HepG2 (cell line): Measurements from ENCODE around the gene HELLS. TPM values are rescaled to one million over a fixed set of nuclear protein-coding genes. Genes with fewer than 3 reads are reported as not detected.

Experiments
- ATAC-seq: fragments of 200-7000 bp; cut with Tn5 transposase; 3 replicates; pipeline ENCODE4 v1.9.1; 2020; ENCODE audit warnings: mild to moderate bottlenecking, moderate library complexity
- BruUV-seq: library from RNA; stranded (reverse); fragments of 400-500 nt; replicated peaks from 2 replicates; lab custom pipeline; 2021; lab: Mats Ljungman, UMichigan
- CTCF ChIA-PET: fragments of 300-600 bp; formaldehyde crosslinking; extraction: SDS; loops from one replicate; lab custom pipeline; 2021; ENCODE audit warnings: low total read pairs, inconsistent platforms, low intra/inter-chr PET ratio; lab: Yijun Ruan, JAX
- POLR2A ChIA-PET: fragments of 350-600 bp; sonication (Branson Sonifier 250); formaldehyde crosslinking; loops from one replicate; lab custom pipeline; 2020; ENCODE audit warnings: antibody characterized with exemption, inconsistent platforms; lab: Yijun Ruan, JAX
- DNase-seq: peaks from one replicate; pipeline ENCODE4 v3.0.0-alpha.2; 2015; ENCODE audit warnings: low spot score
- FAIRE-seq: peaks from 3 replicates; lab custom pipeline; 2011; peaks lifted over from hg19 to GRCh38; lab: Jason Lieb, UNC
- H2AFZ ChIP-seq: one replicate; pipeline ENCODE4 v1.6.1; 2011; ENCODE audit warnings: low read length, inconsistent platforms
- H3K27ac ChIP-seq: fragments of 300-600 bp; 3 replicates; pipeline ENCODE4 v1.8.0; 2011; ENCODE audit warnings: mixed run types, mild to moderate bottlenecking, mixed read lengths, low read length, inconsistent platforms; ENCODE audit not compliant: insufficient read depth; ENCODE audit errors: extremely low read length
- H3K27me3 ChIP-seq, 2 experiments: fragments of 200-600 bp in 1 of 2; 2 replicates in 1 of 2; 3 replicates in 1 of 2; pipeline versions ENCODE4 v1.6.0 to v1.8.0; 2011; ENCODE audit warnings: low read length in 2 of 2, mild to moderate bottlenecking in 2 of 2, moderate library complexity in 2 of 2, inconsistent platforms in 1 of 2; ENCODE audit not compliant: insufficient read depth in 2 of 2, control insufficient read depth in 1 of 2
- H3K36me3 ChIP-seq, 2 experiments: fragments of 200-600 bp in 1 of 2; replicated peaks in 1 of 2; 2 replicates in 1 of 2; 3 replicates in 1 of 2; pipeline versions ENCODE4 v1.5.1 to v1.8.0; 2011; ENCODE audit warnings: low read length in 2 of 2, inconsistent platforms in 1 of 2; ENCODE audit not compliant: insufficient read depth in 2 of 2, control insufficient read depth in 1 of 2
- H3K4me1 ChIP-seq: 2 replicates; pipeline ENCODE4 v1.5.1; 2012; ENCODE audit warnings: low read length, inconsistent platforms; ENCODE audit not compliant: insufficient read depth
- H3K4me2 ChIP-seq: 2 replicates; pipeline ENCODE4 v1.6.0; 2011; ENCODE audit warnings: low read depth, low read length, inconsistent platforms
- H3K4me3 ChIP-seq, 3 experiments: fragments of 200-600 bp in 1 of 3; sonication (generic), shearing (Covaris generic) in 1 of 3; replicated peaks in 1 of 3; 2 replicates each; pipeline ENCODE4 v1.5.1; 2011 to 2016; ENCODE audit warnings: low read length in 3 of 3, inconsistent platforms in 2 of 3, low read depth in 2 of 3, mild to moderate bottlenecking in 2 of 3, control low read depth in 1 of 3, mixed read lengths in 1 of 3; ENCODE audit not compliant: insufficient read depth in 1 of 3
- H3K79me2 ChIP-seq: one replicate; pipeline ENCODE4 v1.6.1; 2011; ENCODE audit warnings: low read length, inconsistent platforms; ENCODE audit not compliant: insufficient read depth
- H3K9ac ChIP-seq: 2 replicates; pipeline ENCODE4 v1.6.0; 2011; ENCODE audit warnings: mild to moderate bottlenecking, low read depth, low read length, inconsistent platforms; ENCODE audit not compliant: insufficient read depth
- H3K9me3 ChIP-seq: 2 replicates; pipeline ENCODE4 v1.5.1; 2012; ENCODE audit warnings: mild to moderate bottlenecking, low read length
- H4K20me1 ChIP-seq: 2 replicates; pipeline ENCODE4 v1.6.0; 2011; ENCODE audit warnings: inconsistent platforms, mild to moderate bottlenecking, low read length, moderate library complexity; ENCODE audit not compliant: insufficient read depth
- ARID2 ChIP-seq: sonication (generic); formaldehyde crosslinking; IDR thresholded peaks from 2 replicates; pipeline ENCODE4 v1.8.1; 2022; ENCODE audit warnings: mild to moderate bottlenecking, missing genetic modification reagents, borderline replicate concordance
- BATF2 ChIP-seq: sonication (generic); formaldehyde crosslinking; IDR thresholded peaks from 2 replicates; pipeline ENCODE4 v1.8.0; 2022; ENCODE audit warnings: mild to moderate bottlenecking, missing genetic modification reagents, moderate library complexity
- CBX1 ChIP-seq: IDR thresholded peaks from one replicate; pipeline ENCODE4 v1.6.1; 2016; ENCODE audit warnings: antibody characterized with exemption, low read depth
- CENPBD1 ChIP-seq: sonication (generic); formaldehyde crosslinking; IDR thresholded peaks from 2 replicates; pipeline ENCODE4 v1.8.0; 2022; ENCODE audit warnings: missing genetic modification reagents, low read depth, mild to moderate bottlenecking, borderline replicate concordance
- E2F1 ChIP-seq: sonication (generic); formaldehyde crosslinking; IDR thresholded peaks from 2 replicates; pipeline ENCODE4 v1.5.0; 2020; ENCODE audit warnings: missing genetic modification reagents
- KDM5B ChIP-seq: sonication (generic); formaldehyde crosslinking; IDR thresholded peaks from 2 replicates; pipeline ENCODE4 v1.4.0; 2020; ENCODE audit warnings: missing genetic modification reagents, mild to moderate bottlenecking, borderline replicate concordance
- SMAD1 ChIP-seq: sonication (generic); formaldehyde crosslinking; IDR thresholded peaks from 2 replicates; pipeline ENCODE4 v1.4.0; 2020; ENCODE audit warnings: missing genetic modification reagents, low read depth, mild to moderate bottlenecking, borderline replicate concordance
- ZBTB7B ChIP-seq: sonication (generic); formaldehyde crosslinking; IDR thresholded peaks from 2 replicates; pipeline ENCODE4 v1.4.0; 2020; ENCODE audit warnings: missing genetic modification reagents
- ZNF672 ChIP-seq: sonication (generic); formaldehyde crosslinking; IDR thresholded peaks from 2 replicates; pipeline ENCODE4 v1.8.1; 2022; ENCODE audit warnings: missing genetic modification reagents
- WGBS: methylation state at CpG from one replicate; pipeline ENCODE4 v1.1.6; 2017; ENCODE audit warnings: low lambda C conversion rate; 5-methylcytosine and 5-hydroxymethylcytosine counted together
- in situ Hi-C: cut with HindIII; loops from 2 replicates; pipeline ENCODE4 v1.10.0; 2017; ENCODE audit warnings: low pct_unique_long_range_greater_than_20kb; ENCODE audit not compliant: extremely low pct_ligation_motif_present
- intact Hi-C: fragments of 100-400 bp; cut with micrococcal nuclease; formaldehyde crosslinking; loops from one replicate; pipeline ENCODE4 v1.10.0; 2022; ENCODE audit not compliant: unreplicated experiment
- polyA plus RNA-seq, 8 experiments: library from polyadenylated mRNA; depleted of rRNA in 3 of 8; stranded (reverse) in 7 of 8; unstranded in 1 of 8; fragments of >200 nt; fragmentation: Illumina TruSeq in 4 of 8; extraction: Trizol in 4 of 8; gene quantifications; 2 replicates each; pipeline versions ENCODE4 v1.2.1 to v1.2.3, GENCODE V29; 2011 to 2016; ENCODE audit warnings: low read depth in 4 of 8, missing spikeins in 1 of 8, mixed read lengths in 1 of 8; ENCODE audit not compliant: insufficient read depth in 1 of 8
- total RNA-seq, 5 experiments: library from RNA; depleted of rRNA; stranded (reverse); fragments of >200 nt; fragmentation: Illumina TruSeq; extraction: Trizol; gene quantifications; 2 replicates each; pipeline ENCODE4 v1.2.3, GENCODE V29; 2016; ENCODE audit warnings: low read depth in 1 of 5

The HELLS gene
- total and polyA plus RNA-seq, 2 of the 13 experiments (the other 11 are each of a cell fraction or from before 2014, with no cell fraction given): 22.6 to 84.6 TPM

GRCh38 chr10:94627511-94627910 is 81.9 kb downstream of the HELLS start:
- in situ Hi-C loops: loop anchor here (25.0 kb wide), 1 partner anchor 610 kb away; no protein-coding TSS in a partner anchor
- ChIA-PET CTCF (no interaction called here), POLR2A (no interaction called here)
- Histone ChIP-seq H3K9ac (no peak overlapping the region), H2AFZ (no peak overlapping the region), H3K36me3 (no peaks in the 10 kb centered on the region), H3K4me3 (no peak overlapping the region), H3K79me2 (no peaks in the 10 kb centered on the region), H4K20me1 (no peaks in the 10 kb centered on the region), H3K4me2 (no peak overlapping the region), H3K9me3 (no peaks in the 10 kb centered on the region), H3K27me3 (no peaks in the 10 kb centered on the region), H3K4me1 (no peaks in the 10 kb centered on the region), H3K27ac (no peak overlapping the region)
- DNase-seq (no peak), ATAC-seq (no peak), FAIRE-seq (no peak)
- BruUV-seq: no TSS peak
- TF ChIP-seq ZBTB7B (no peak), KDM5B (CRISPR knock-in tag) (no peak), CENPBD1 (CRISPR knock-in tag) (no peak), SMAD1 (CRISPR knock-in tag) (no peak), BATF2 (CRISPR knock-in tag) (no peak), ZNF672 (CRISPR knock-in tag) (no peak), CBX1 (no peak), E2F1 (no peak), ARID2 (CRISPR knock-in tag) (no peak)
- WGBS: 13% methylated on average over 1 of the region's 1 CpG
- intact Hi-C loops: loop anchor here (10.0 kb wide), 1 partner anchor 507 kb away; no protein-coding TSS in a partner anchor
